ENCODE results near the gene FOXP1.

Gene FOXP1

DNA sequence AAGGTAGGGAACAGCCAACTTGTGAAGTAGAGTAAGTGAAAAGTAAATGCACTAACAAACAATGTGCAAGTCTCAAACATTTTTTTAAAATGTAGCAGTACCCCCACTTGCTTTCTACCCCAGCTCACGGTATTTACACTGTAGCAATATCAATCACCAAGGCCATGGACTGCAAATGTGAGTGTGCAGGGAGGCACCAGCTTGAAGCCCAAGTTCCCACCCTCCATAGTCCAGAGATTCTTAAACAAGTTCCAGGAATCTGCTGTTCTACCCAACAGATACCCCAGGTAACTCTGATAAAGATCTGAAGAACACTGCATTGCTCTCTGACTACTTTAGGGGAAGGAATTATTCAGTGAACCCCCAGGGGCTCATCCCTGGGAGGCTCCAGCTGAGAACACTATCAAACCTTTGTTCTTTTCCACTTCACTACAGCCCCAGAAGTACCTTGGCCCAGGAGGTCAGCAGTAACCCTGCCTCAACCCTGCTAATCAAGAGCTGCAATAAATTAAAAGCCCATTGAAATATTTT lies 86.1 kb downstream of the FOXP1 start:
- Histone ChIP-seq H3K9me3 (ENCODE audit: insufficient read depth, low read length) (no peaks in the 10 kb centered on the region), H2AFZ (ENCODE audit: low read depth, low read length) (no peak overlapping the region), H3K36me3 (replicated peaks; ENCODE audit: low read depth, low read length) (no peaks in the 10 kb centered on the region), H3K9ac (ENCODE audit: low read length) (no peak overlapping the region), H4K20me1 (ENCODE audit: insufficient read depth, low read length) (no peaks in the 10 kb centered on the region), H3K27me3 (ENCODE audit: low read depth, low read length) (peaks cover 3% of the 10 kb centered on the region; the same call in 1 of the 2 replicates), H3K27ac (ENCODE audit: low read length) (no peak overlapping the region), H3K4me1 (ENCODE audit: low read length) (no peaks in the 10 kb centered on the region), H3K79me2 (ENCODE audit: low read length) (no peaks in the 10 kb centered on the region), H3K4me3 (ENCODE audit: low read length) (no peak overlapping the region), H3K4me2 (ENCODE audit: low read length) (no peak overlapping the region)
- TF ChIP-seq, protein P1, sequence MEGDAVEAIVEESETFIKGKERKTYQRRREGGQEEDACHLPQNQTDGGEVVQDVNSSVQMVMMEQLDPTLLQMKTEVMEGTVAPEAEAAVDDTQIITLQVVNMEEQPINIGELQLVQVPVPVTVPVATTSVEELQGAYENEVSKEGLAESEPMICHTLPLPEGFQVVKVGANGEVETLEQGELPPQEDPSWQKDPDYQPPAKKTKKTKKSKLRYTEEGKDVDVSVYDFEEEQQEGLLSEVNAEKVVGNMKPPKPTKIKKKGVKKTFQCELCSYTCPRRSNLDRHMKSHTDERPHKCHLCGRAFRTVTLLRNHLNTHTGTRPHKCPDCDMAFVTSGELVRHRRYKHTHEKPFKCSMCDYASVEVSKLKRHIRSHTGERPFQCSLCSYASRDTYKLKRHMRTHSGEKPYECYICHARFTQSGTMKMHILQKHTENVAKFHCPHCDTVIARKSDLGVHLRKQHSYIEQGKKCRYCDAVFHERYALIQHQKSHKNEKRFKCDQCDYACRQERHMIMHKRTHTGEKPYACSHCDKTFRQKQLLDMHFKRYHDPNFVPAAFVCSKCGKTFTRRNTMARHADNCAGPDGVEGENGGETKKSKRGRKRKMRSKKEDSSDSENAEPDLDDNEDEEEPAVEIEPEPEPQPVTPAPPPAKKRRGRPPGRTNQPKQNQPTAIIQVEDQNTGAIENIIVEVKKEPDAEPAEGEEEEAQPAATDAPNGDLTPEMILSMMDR (IDR thresholded peaks at IDR 0.05; ENCODE audit: low read depth, low read length): no peak
- TF ChIP-seq EZH2phosphoT487 (IDR thresholded peaks at IDR 0.05; ENCODE audit: low read depth): no peak

DNA sequence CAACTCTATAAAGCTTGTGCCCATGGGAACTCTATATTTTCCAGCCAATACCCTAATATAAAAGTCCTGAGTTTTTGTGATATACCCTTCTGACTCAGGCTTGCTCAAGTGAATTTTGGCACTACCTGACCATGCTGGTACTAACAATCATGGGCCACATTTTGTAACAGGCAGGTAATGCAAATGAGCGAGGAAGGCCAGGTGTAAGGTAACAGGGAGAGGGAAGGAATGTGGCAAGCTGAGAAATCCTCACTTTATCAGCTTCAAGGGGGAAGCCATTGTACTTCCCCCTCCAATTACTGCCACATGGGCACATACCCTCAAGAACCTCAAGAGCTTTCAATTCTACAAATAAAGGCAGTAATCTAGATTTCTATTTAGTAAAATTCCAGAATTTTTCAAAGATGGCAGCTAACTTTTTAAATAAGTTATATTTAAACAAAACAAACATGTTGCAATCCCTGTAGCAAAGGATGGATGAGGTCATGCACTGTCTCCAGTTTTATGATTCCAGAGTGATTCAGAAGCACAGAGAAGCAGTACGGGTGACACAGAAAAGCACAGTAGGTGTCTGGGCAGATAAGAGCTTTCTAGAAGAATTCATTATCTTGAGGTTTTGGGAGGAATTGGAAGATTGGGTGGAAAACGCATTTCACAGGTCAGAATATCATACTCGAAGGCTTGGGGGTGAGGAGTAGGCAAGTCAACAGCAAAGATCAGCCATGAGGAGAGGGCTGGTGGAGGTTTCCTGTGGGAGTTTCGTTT lies 87.6 kb downstream of the FOXP1 start:
- Histone ChIP-seq H3K4me2 (ENCODE audit: low read length) (no peak overlapping the region), H3K36me3 (replicated peaks; ENCODE audit: low read depth, low read length) (no peaks in the 10 kb centered on the region), H3K9ac (ENCODE audit: low read length) (no peak overlapping the region), H3K4me1 (ENCODE audit: low read length) (no peaks in the 10 kb centered on the region), H3K4me3 (ENCODE audit: low read length) (no peak overlapping the region), H4K20me1 (ENCODE audit: insufficient read depth, low read length) (no peaks in the 10 kb centered on the region), H3K9me3 (ENCODE audit: insufficient read depth, low read length) (no peaks in the 10 kb centered on the region; the same call in 1 of the 2 replicates), H3K79me2 (ENCODE audit: low read length) (no peaks in the 10 kb centered on the region), H3K27ac (ENCODE audit: low read length) (no peak overlapping the region), H3K27me3 (ENCODE audit: low read depth, low read length) (peaks cover 3% of the 10 kb centered on the region; the same call in 1 of the 2 replicates), H2AFZ (ENCODE audit: low read depth, low read length) (no peak overlapping the region)
- no peak for TF ChIP-seq EZH2phosphoT487 (IDR thresholded peaks at IDR 0.05; ENCODE audit: low read depth)
- TF ChIP-seq, protein P1 (IDR thresholded peaks at IDR 0.05; ENCODE audit: low read depth, low read length): no peak

DNA sequence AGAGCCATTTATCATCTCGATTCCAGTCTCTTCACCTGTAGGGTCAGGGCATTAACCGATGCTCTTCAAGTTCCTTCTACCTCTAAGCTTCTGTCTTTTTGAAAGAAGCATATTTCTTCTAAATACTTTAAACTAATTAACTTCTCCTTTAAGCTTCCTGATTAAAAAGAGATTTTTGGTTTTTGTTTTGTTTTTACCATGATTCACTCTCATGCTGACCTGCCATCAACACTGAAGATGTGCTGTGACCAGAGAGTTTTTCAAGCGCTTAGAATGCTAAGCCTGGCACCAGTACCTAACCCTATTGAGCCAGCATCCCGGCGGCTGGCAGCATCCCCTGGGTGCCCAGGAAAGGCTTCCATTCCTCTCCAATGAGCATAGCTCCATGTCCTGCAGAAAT lies 89.3 kb downstream of the FOXP1 start:
- H2AFZ ChIP-seq (ENCODE audit: low read depth, low read length): no peak overlapping the region
- H3K36me3 ChIP-seq (replicated peaks; ENCODE audit: low read depth, low read length): no peaks in the 10 kb centered on the region
- H3K4me2 ChIP-seq (ENCODE audit: low read length): no peak overlapping the region
- no peaks in the 10 kb centered on the region for H4K20me1 ChIP-seq (ENCODE audit: insufficient read depth, low read length)
- H3K9me3 ChIP-seq (ENCODE audit: insufficient read depth, low read length): no peaks in the 10 kb centered on the region; the same call in 1 of the 2 replicates
- TF ChIP-seq, protein P1 (IDR thresholded peaks at IDR 0.05; ENCODE audit: low read depth, low read length): no peak
- no peak for TF ChIP-seq EZH2phosphoT487 (IDR thresholded peaks at IDR 0.05; ENCODE audit: low read depth)
- no peak overlapping the region for H3K9ac ChIP-seq (ENCODE audit: low read length)
- no peak overlapping the region for H3K27ac ChIP-seq (ENCODE audit: low read length)
- H3K4me3 ChIP-seq (ENCODE audit: low read length): no peak overlapping the region
- H3K79me2 ChIP-seq (ENCODE audit: low read length): no peaks in the 10 kb centered on the region
- H3K4me1 ChIP-seq (ENCODE audit: low read length): no peaks in the 10 kb centered on the region
- peaks cover 3% of the 10 kb centered on the region; the same call in 1 of the 2 replicates for H3K27me3 ChIP-seq (ENCODE audit: low read depth, low read length)

DNA sequence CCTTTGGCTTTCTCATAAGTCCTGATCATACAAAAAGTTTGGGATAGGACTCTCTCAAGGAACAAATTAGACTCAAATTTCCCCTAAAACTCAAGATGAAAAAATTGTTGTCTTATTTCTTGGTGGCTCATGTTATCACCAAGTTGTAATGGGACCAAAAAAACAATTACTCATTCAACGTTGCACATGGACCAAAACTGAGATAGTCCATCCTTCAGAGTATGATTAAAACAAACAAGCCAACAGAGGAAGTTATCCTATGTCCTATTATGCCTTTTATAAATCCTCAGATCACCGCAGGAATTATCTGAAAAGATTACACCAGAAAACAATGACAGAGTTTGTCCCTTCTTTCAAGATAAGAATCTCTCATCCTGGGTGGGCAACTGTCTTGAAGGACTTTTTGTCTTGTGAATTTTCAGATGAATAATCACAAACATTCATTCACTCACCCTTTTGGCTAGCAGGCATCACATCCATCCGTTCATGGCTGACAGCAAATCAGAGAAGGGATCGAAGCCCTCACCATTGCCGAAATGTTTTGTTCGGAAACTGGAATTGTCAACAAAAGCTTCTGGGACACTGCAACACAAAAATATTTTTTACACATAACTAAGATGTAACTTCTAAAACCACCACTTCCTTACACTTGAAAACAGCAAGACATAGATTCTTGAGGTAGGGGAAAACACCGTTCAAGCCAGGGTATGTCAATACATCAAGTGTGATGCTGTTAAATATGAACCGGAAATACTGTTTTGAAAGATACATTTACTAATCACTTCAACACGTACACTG lies 90.4 kb downstream of the FOXP1 start:
- Histone ChIP-seq H4K20me1 (ENCODE audit: insufficient read depth, low read length) (no peaks in the 10 kb centered on the region), H3K27me3 (ENCODE audit: low read depth, low read length) (peaks cover 3% of the 10 kb centered on the region; the same call in 1 of the 2 replicates), H3K79me2 (ENCODE audit: low read length) (no peaks in the 10 kb centered on the region), H3K9me3 (ENCODE audit: insufficient read depth, low read length) (no peaks in the 10 kb centered on the region; the same call in 1 of the 2 replicates), H3K9ac (ENCODE audit: low read length) (no peak overlapping the region), H3K27ac (ENCODE audit: low read length) (no peak overlapping the region), H3K4me1 (ENCODE audit: low read length) (no peaks in the 10 kb centered on the region), H3K4me3 (ENCODE audit: low read length) (no peak overlapping the region), H2AFZ (ENCODE audit: low read depth, low read length) (no peak overlapping the region), H3K4me2 (ENCODE audit: low read length) (no peak overlapping the region), H3K36me3 (replicated peaks; ENCODE audit: low read depth, low read length) (no peaks in the 10 kb centered on the region)
- TF ChIP-seq, protein P1 (IDR thresholded peaks at IDR 0.05; ENCODE audit: low read depth, low read length): no peak
- no peak for TF ChIP-seq EZH2phosphoT487 (IDR thresholded peaks at IDR 0.05; ENCODE audit: low read depth)

All from OCI-LY3 (cell line).